Liver (tissue), 9 donors: ENCODE results near the gene MCM7. TPM values are rescaled to one million over a fixed set of nuclear protein-coding genes. Genes with fewer than 3 reads are reported as not detected.

ENCODE experiments used
- DNase-seq: peaks from one replicate; pipeline ENCODE4 v3.0.0-alpha.2; 2017; ENCODE audit warnings: low spot score
- H3K27ac ChIP-seq, 2 donors: one replicate each; pipeline ENCODE4 v1.7.0; 2013; ENCODE audit warnings: inconsistent platforms in 2 of 2, low read length in 2 of 2, control low read depth in 1 of 2, low read depth in 1 of 2, mild to moderate bottlenecking in 1 of 2
- H3K27me3 ChIP-seq, 4 donors: one replicate each; pipeline versions ENCODE4 v1.6.1 to v1.7.0; 2013; ENCODE audit warnings: low read length in 3 of 4, inconsistent platforms in 1 of 4, mild to moderate bottlenecking in 1 of 4, moderate library complexity in 1 of 4; ENCODE audit not compliant: control insufficient read depth in 4 of 4, insufficient read depth in 4 of 4
- H3K36me3 ChIP-seq, 4 donors: one replicate each; pipeline versions ENCODE4 v1.6.1 to v1.7.0; 2013; ENCODE audit warnings: low read length in 3 of 4, mild to moderate bottlenecking in 3 of 4, low read depth in 1 of 4, moderate library complexity in 1 of 4; ENCODE audit not compliant: control insufficient read depth in 4 of 4, insufficient read depth in 3 of 4
- H3K4me1 ChIP-seq, 4 donors: one replicate each; pipeline versions ENCODE4 v1.6.1 to v1.7.0; 2013; ENCODE audit warnings: low read length in 3 of 4, mild to moderate bottlenecking in 3 of 4, moderate library complexity in 1 of 4; ENCODE audit not compliant: control insufficient read depth in 4 of 4, insufficient read depth in 4 of 4
- H3K4me3 ChIP-seq, 3 donors: one replicate each; pipeline versions ENCODE4 v1.6.1 to v1.7.0; 2013; ENCODE audit warnings: low read length in 3 of 3, control low read depth in 1 of 3, low read depth in 1 of 3, mild to moderate bottlenecking in 1 of 3
- H3K9ac ChIP-seq, 2 donors: one replicate each; pipeline ENCODE4 v1.7.0; 2013; ENCODE audit warnings: low read length in 2 of 2, mild to moderate bottlenecking in 2 of 2, moderate library complexity in 2 of 2, control low read depth in 1 of 2, low read depth in 1 of 2
- H3K9me3 ChIP-seq, 4 donors: one replicate each; pipeline versions ENCODE4 v1.6.1 to v1.7.0; 2013; ENCODE audit warnings: low read length in 3 of 4; ENCODE audit not compliant: control insufficient read depth in 4 of 4
- EGR1 ChIP-seq, 2 donors: IDR thresholded peaks; 2 replicates each; pipeline ENCODE4 v1.6.1; 2016 to 2018; ENCODE audit warnings: antibody characterized with exemption in 2 of 2, low read depth in 2 of 2
- FOXA1 ChIP-seq: IDR thresholded peaks from 2 replicates; pipeline ENCODE4 v1.6.1; 2016; ENCODE audit warnings: antibody characterized with exemption
- FOXA2 ChIP-seq: IDR thresholded peaks from 2 replicates; pipeline ENCODE4 v1.6.1; 2016; ENCODE audit warnings: antibody characterized with exemption
- GABPA ChIP-seq, 2 donors: IDR thresholded peaks in 1 of 2; conservative IDR thresholded peaks in 1 of 2; 2 replicates each; pipeline ENCODE4 v1.6.1; 2016; ENCODE audit warnings: antibody characterized with exemption in 2 of 2, mild to moderate bottlenecking in 1 of 2, moderate library complexity in 1 of 2
- HNF4A ChIP-seq, 2 donors: conservative IDR thresholded peaks; 2 replicates each; pipeline ENCODE4 v1.6.1; 2016; ENCODE audit warnings: antibody characterized with exemption in 2 of 2, mild to moderate bottlenecking in 2 of 2
- HNF4G ChIP-seq: IDR thresholded peaks from 2 replicates; pipeline ENCODE4 v1.6.1; 2016; ENCODE audit warnings: antibody characterized with exemption
- JUND ChIP-seq, 2 donors: IDR thresholded peaks; 2 replicates each; pipeline ENCODE4 v1.6.1; 2016; ENCODE audit warnings: antibody characterized with exemption in 2 of 2
- MAX ChIP-seq: IDR thresholded peaks from 2 replicates; pipeline ENCODE4 v1.6.1; 2016; ENCODE audit warnings: antibody characterized with exemption
- RAD21 ChIP-seq, 2 donors: IDR thresholded peaks; 2 replicates each; pipeline ENCODE4 v1.6.1; 2016; ENCODE audit warnings: antibody characterized with exemption in 2 of 2, mild to moderate bottlenecking in 2 of 2
- RXRA ChIP-seq, 2 donors: IDR thresholded peaks; 2 replicates each; pipeline ENCODE4 v1.6.1; 2017 to 2018; ENCODE audit warnings: antibody characterized with exemption in 2 of 2, mild to moderate bottlenecking in 1 of 2
- SP1 ChIP-seq: IDR thresholded peaks from 2 replicates; pipeline ENCODE4 v1.6.1; 2018; ENCODE audit warnings: antibody characterized with exemption, mild to moderate bottlenecking
- TAF1 ChIP-seq: conservative IDR thresholded peaks from 2 replicates; pipeline ENCODE4 v1.6.1; 2016; ENCODE audit warnings: antibody characterized with exemption, mild to moderate bottlenecking
- YY1 ChIP-seq: IDR thresholded peaks from 2 replicates; pipeline ENCODE4 v1.6.1; 2016; ENCODE audit warnings: antibody characterized with exemption, mild to moderate bottlenecking
- ZBTB33 ChIP-seq: IDR thresholded peaks from 2 replicates; pipeline ENCODE4 v1.6.1; 2016; ENCODE audit warnings: antibody characterized with exemption
- WGBS: extraction: QIAGEN DNeasy Blood & Tissue Kit; methylation state at CpG from one replicate; pipeline ENCODE4 v1.1.7; 2013; 5-methylcytosine and 5-hydroxymethylcytosine counted together
- polyA plus RNA-seq, 2 donors: library from polyadenylated mRNA; stranded (reverse) in 1 of 2; unstranded in 1 of 2; fragments of 200-250 nt in 1 of 2; fragments of >200 nt in 1 of 2; fragmentation: Nextera tagmentation in 1 of 2; extraction: Ambion mirVana in 1 of 2; gene quantifications; one replicate each; pipeline versions ENCODE4 v1.2.1 to v1.2.3, GENCODE V29; 2013 to 2015
- total RNA-seq, 2 donors: library from RNA; depleted of rRNA; stranded (reverse); fragments of >200 nt; gene quantifications; one replicate each; pipeline ENCODE4 v1.2.3, GENCODE V29; 2014
- TF ChIP-seq, protein P1 (sequence below): IDR thresholded peaks from 2 replicates; pipeline ENCODE4 v1.6.1; 2016; ENCODE audit warnings: antibody characterized with exemption, mild to moderate bottlenecking
- donor health status: healthy.
- donor health status: healthy.
- donor health status: healthy.
- donor health status: healthy.
- donor health status: healthy.

The MCM7 gene
- total and polyA plus RNA-seq, 4 donors, result 12.6 to 143 (median 17.6) TPM

DNA sequence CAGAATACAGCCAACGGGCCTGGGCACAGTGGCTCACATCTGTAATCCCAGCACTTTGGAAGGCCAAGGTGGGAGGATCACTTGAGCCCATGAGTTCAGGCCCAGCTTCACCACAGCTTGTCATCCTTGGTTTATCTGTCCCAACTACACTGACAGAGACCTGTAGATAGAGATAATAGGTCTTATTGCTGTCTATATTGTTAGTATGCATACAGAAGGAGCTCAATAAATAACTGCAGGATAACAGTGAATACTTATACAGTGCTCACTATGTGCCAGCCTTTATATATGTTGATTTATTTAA, 19.5 kb upstream of the MCM7 start:
- no peak overlapping the region for H3K9ac ChIP-seq
- H3K4me1 ChIP-seq, result peaks cover 3 to 28% (median 22%) of the 10 kb centered on the region in 4 donors
- WGBS, result 61% methylated on average over 1 of the region's 1 CpG

GRCh38 chr7:100119970-100120732, 19.0 kb upstream of the MCM7 start:
- TF ChIP-seq RAD21 (IDR thresholded peaks at IDR 0.05) (no peak), ZBTB33 (no peak), HNF4G (no peak), EGR1 (IDR thresholded peaks at IDR 0.05; ENCODE audit: low read depth in 2 of 2) (no peak), HNF4A (conservative IDR thresholded peaks at IDR 0.05) (no peak)
- Histone ChIP-seq H3K4me3 (peak overlapping the region; percentile 47 to 83 (median 48)), H3K36me3 (no peaks in the 10 kb centered on the region), H3K4me1 (peaks cover 3 to 26% (median 21%) of the 10 kb centered on the region in 4 donors), H3K9ac (no peak overlapping the region), H3K9me3 (no peaks in the 10 kb centered on the region), H3K27ac (peak overlapping the region; percentile 60 to 86), H3K27me3 (no peaks in the 10 kb centered on the region)
- peak; percentile 68 for DNase-seq
- WGBS, result 29% methylated on average over 19 of the region's 19 CpGs

More for the DNA sequence above, 19.5 kb upstream of the MCM7 start:
- H3K9me3 ChIP-seq, result no peaks in the 10 kb centered on the region
- no peak for DNase-seq
- H3K27me3 ChIP-seq, result no peaks in the 10 kb centered on the region
- H3K27ac ChIP-seq, result no peak overlapping the region
- H3K36me3 ChIP-seq, result no peaks in the 10 kb centered on the region
- no peak for TF ChIP-seq JUND (IDR thresholded peaks at IDR 0.05)
- TF ChIP-seq, protein P1, sequence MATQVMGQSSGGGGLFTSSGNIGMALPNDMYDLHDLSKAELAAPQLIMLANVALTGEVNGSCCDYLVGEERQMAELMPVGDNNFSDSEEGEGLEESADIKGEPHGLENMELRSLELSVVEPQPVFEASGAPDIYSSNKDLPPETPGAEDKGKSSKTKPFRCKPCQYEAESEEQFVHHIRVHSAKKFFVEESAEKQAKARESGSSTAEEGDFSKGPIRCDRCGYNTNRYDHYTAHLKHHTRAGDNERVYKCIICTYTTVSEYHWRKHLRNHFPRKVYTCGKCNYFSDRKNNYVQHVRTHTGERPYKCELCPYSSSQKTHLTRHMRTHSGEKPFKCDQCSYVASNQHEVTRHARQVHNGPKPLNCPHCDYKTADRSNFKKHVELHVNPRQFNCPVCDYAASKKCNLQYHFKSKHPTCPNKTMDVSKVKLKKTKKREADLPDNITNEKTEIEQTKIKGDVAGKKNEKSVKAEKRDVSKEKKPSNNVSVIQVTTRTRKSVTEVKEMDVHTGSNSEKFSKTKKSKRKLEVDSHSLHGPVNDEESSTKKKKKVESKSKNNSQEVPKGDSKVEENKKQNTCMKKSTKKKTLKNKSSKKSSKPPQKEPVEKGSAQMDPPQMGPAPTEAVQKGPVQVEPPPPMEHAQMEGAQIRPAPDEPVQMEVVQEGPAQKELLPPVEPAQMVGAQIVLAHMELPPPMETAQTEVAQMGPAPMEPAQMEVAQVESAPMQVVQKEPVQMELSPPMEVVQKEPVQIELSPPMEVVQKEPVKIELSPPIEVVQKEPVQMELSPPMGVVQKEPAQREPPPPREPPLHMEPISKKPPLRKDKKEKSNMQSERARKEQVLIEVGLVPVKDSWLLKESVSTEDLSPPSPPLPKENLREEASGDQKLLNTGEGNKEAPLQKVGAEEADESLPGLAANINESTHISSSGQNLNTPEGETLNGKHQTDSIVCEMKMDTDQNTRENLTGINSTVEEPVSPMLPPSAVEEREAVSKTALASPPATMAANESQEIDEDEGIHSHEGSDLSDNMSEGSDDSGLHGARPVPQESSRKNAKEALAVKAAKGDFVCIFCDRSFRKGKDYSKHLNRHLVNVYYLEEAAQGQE, result no peak
- H3K4me3 ChIP-seq, result peak overlapping the region in 1 of 3 donors; percentile 83

GRCh38 chr7:100119072-100119969, 18.1 kb upstream of the MCM7 start, which contains the start of the genes CNPY4 and TAF6:
TSS of gene CNPY4 (plus strand) at chr7:100119634. CDS start at chr7:100119745, 111 bp downstream.
TSS of gene TAF6 (minus strand) at chr7:100119358. CDS start at chr7:100114209, 5,149 bp downstream.
- H3K36me3 ChIP-seq, result no peaks in the 10 kb centered on the region
- H3K4me3 ChIP-seq, result peak within 1 kb of the TSS; percentile 77 to 99 (median 95)
- TF ChIP-seq JUND (IDR thresholded peaks at IDR 0.05) (no peak), YY1 (peak; percentile 99), TAF1 (peak; percentile 98), RAD21 (IDR thresholded peaks at IDR 0.05) (no peak), RXRA (IDR thresholded peaks at IDR 0.05) (no peak), EGR1 (IDR thresholded peaks at IDR 0.05; ENCODE audit: low read depth in 2 of 2) (peak in 1 of 2 donors; percentile 54), MAX (peak; percentile 78), FOXA1 (no peak), FOXA2 (no peak), GABPA (IDR thresholded peaks at IDR 0.05 in 1 of 2, conservative IDR thresholded peaks at IDR 0.05 in 1 of 2) (peak in 1 of 2 donors; percentile 56), SP1 (peak; percentile 41)
- TF ChIP-seq, protein P1, result peak; percentile 82
- H3K27me3 ChIP-seq, result no peaks in the 10 kb centered on the region
- under 1% methylated on average over 49 of the region's 49 CpGs for whole genome bisulfite sequencing
- H3K27ac ChIP-seq, result peak within 1 kb of the TSS; percentile 60 to 86
- DNase-seq, result peak; percentile 94
- H3K4me1 ChIP-seq, result peaks cover 3 to 26% (median 19%) of the 10 kb centered on the region in 4 donors
- peak within 1 kb of the TSS; percentile 53 to 81 for H3K9ac ChIP-seq
- H3K9me3 ChIP-seq, result no peaks in the 10 kb centered on the region
